ENCODE results near the gene MEGF6. TPM values are rescaled to one million over a fixed set of nuclear protein-coding genes. Genes with fewer than 3 reads are reported as not detected.

The MEGF6 gene
- total and polyA plus RNA-seq, 2 donors (not counting 1 experiment from before 2014, with no cell fraction given), result 43.2 to 77.3 TPM

- ChIA-PET CTCF (no interaction called here), POLR2A (interaction anchor here (0.6 kb wide), 2 partner anchors 136 to 1021 kb away, joined by 3 read pairs; no protein-coding TSS in a partner anchor)
- no peak for TF ChIP-seq EZH2 (IDR thresholded peaks at IDR 0.05; ENCODE audit: borderline replicate concordance, insufficient read depth, low read depth, low read length, poor library complexity, severe bottlenecking)
- TF ChIP-seq, protein P1, sequence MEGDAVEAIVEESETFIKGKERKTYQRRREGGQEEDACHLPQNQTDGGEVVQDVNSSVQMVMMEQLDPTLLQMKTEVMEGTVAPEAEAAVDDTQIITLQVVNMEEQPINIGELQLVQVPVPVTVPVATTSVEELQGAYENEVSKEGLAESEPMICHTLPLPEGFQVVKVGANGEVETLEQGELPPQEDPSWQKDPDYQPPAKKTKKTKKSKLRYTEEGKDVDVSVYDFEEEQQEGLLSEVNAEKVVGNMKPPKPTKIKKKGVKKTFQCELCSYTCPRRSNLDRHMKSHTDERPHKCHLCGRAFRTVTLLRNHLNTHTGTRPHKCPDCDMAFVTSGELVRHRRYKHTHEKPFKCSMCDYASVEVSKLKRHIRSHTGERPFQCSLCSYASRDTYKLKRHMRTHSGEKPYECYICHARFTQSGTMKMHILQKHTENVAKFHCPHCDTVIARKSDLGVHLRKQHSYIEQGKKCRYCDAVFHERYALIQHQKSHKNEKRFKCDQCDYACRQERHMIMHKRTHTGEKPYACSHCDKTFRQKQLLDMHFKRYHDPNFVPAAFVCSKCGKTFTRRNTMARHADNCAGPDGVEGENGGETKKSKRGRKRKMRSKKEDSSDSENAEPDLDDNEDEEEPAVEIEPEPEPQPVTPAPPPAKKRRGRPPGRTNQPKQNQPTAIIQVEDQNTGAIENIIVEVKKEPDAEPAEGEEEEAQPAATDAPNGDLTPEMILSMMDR (IDR thresholded peaks at IDR 0.05), result no peak
- no peaks in the 10 kb centered on the region for H3K27me3 ChIP-seq (replicated peaks in 1 of 4; ENCODE audit: control extremely low read depth in 1 of 4, control insufficient read depth in 3 of 4, insufficient read depth in 4 of 4, low read length in 3 of 4)
- H3K9ac ChIP-seq (ENCODE audit: low read length), result no peak overlapping the region
- no peaks in the 10 kb centered on the region for H3K79me2 ChIP-seq (ENCODE audit: control insufficient read depth, insufficient read depth, low read length)
- H3K9me3 ChIP-seq (ENCODE audit: control extremely low read depth in 1 of 3, control insufficient read depth in 2 of 3, insufficient read depth in 1 of 3, low read length in 2 of 3), result no peaks in the 10 kb centered on the region
- no peak overlapping the region for H3K4me2 ChIP-seq (replicated peaks; ENCODE audit: low read depth, low read length, poor library complexity, severe bottlenecking)
- Mint-ChIP-seq H3K4me1 (peaks cover 2% of the 10 kb centered on the region), H3K4me3 (no peak overlapping the region), H3K27me3 (no peaks in the 10 kb centered on the region), H3K27ac (no peak overlapping the region), H3K9me3 (ENCODE audit: insufficient read depth) (no peaks in the 10 kb centered on the region)
- 73% methylated on average over 14 of the region's 18 CpGs for WGBS (ENCODE audit: insufficient coverage)
- no peaks in the 10 kb centered on the region for H3K36me3 ChIP-seq (replicated peaks in 1 of 2; ENCODE audit: control extremely low read depth in 1 of 2, control insufficient read depth in 1 of 2, extremely low read depth in 1 of 2, insufficient read depth in 2 of 2, low read length in 1 of 2)
- ATAC-seq (ENCODE audit: low read depth) (no peak), DNase-seq (no peak)
- no peaks in the 10 kb centered on the region for H4K20me1 ChIP-seq (ENCODE audit: control insufficient read depth, insufficient read depth, low read length, poor library complexity, severe bottlenecking)
- no peak overlapping the region for H3K27ac ChIP-seq (ENCODE audit: low read length in 2 of 2)
- H3K4me3 ChIP-seq (ENCODE audit: control extremely low read depth in 1 of 5, extremely low read depth in 1 of 5, insufficient read depth in 1 of 5, low read depth in 2 of 5, low read length in 4 of 5), result no peak overlapping the region
- H2AFZ ChIP-seq (ENCODE audit: insufficient read depth, low read depth, low read length, poor library complexity, severe bottlenecking), result no peak overlapping the region
- H3K4me1 ChIP-seq (ENCODE audit: control insufficient read depth in 2 of 2, insufficient read depth in 2 of 2, low read length in 2 of 2), result peaks cover 0 to 6% of the 10 kb centered on the region in 2 donors
- intact Hi-C loops (cut with micrococcal nuclease), result no loop called here
Measured at GRCh38 chr1:3541936-3542335, 69.4 kb downstream of the MEGF6 start.

DNA sequence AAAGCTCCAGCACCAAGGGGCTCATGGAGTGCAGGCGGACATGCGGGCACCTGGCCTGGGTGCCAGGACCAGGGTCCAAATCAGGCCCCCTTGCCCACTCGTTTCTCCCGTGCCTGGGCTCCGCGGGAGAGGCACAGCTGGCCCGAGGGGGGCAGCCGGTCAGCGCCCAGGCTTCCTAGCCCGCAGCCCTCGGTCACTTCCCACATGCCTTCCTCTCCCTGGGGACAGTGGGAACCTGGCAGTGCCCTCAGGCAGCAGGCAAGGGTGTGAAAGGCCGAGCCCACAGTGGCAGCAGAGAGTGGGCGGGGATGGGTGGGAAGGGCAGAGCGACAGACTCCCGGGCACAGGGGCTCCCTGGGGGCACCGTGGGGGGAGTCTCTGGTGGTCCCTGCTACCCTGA lies 69.8 kb downstream of the MEGF6 start:
- no peak overlapping the region for H3K4me3 Mint-ChIP-seq
- no peaks in the 10 kb centered on the region for H3K27me3 Mint-ChIP-seq
- H4K20me1 ChIP-seq (ENCODE audit: control insufficient read depth, insufficient read depth, low read length, poor library complexity, severe bottlenecking), result no peaks in the 10 kb centered on the region
- no peak for TF ChIP-seq EZH2 (IDR thresholded peaks at IDR 0.05; ENCODE audit: borderline replicate concordance, insufficient read depth, low read depth, low read length, poor library complexity, severe bottlenecking)
- TF ChIP-seq, protein P1 (IDR thresholded peaks at IDR 0.05), result no peak
- peaks cover 0 to 6% of the 10 kb centered on the region in 2 donors for H3K4me1 ChIP-seq (ENCODE audit: control insufficient read depth in 2 of 2, insufficient read depth in 2 of 2, low read length in 2 of 2)
- DNase-seq (no peak), ATAC-seq (ENCODE audit: low read depth) (no peak)
- H3K27me3 ChIP-seq (replicated peaks in 1 of 4; ENCODE audit: control extremely low read depth in 1 of 4, control insufficient read depth in 3 of 4, insufficient read depth in 4 of 4, low read length in 3 of 4), result no peaks in the 10 kb centered on the region
- H3K4me1 Mint-ChIP-seq, result peaks cover 2% of the 10 kb centered on the region
- WGBS (ENCODE audit: insufficient coverage), result 80% methylated on average over 16 of the region's 16 CpGs
- H3K9me3 ChIP-seq (ENCODE audit: control extremely low read depth in 1 of 3, control insufficient read depth in 2 of 3, insufficient read depth in 1 of 3, low read length in 2 of 3), result no peaks in the 10 kb centered on the region
- intact Hi-C loops (cut with micrococcal nuclease), result no loop called here
- CTCF ChIA-PET, result no interaction called here
- no peak overlapping the region for H3K9ac ChIP-seq (ENCODE audit: low read length)
- no peaks in the 10 kb centered on the region for H3K79me2 ChIP-seq (ENCODE audit: control insufficient read depth, insufficient read depth, low read length)
- H3K27ac ChIP-seq (ENCODE audit: low read length in 2 of 2), result no peak overlapping the region
- H2AFZ ChIP-seq (ENCODE audit: insufficient read depth, low read depth, low read length, poor library complexity, severe bottlenecking), result no peak overlapping the region
- POLR2A ChIA-PET, result interaction anchor here (0.6 kb wide), 2 partner anchors 136 to 1021 kb away, joined by 3 read pairs; no protein-coding TSS in a partner anchor
- no peak overlapping the region for H3K27ac Mint-ChIP-seq
- H3K4me2 ChIP-seq (replicated peaks; ENCODE audit: low read depth, low read length, poor library complexity, severe bottlenecking), result no peak overlapping the region
- no peaks in the 10 kb centered on the region for H3K36me3 ChIP-seq (replicated peaks in 1 of 2; ENCODE audit: control extremely low read depth in 1 of 2, control insufficient read depth in 1 of 2, extremely low read depth in 1 of 2, insufficient read depth in 2 of 2, low read length in 1 of 2)
- no peaks in the 10 kb centered on the region for H3K9me3 Mint-ChIP-seq (ENCODE audit: insufficient read depth)
- H3K4me3 ChIP-seq (ENCODE audit: control extremely low read depth in 1 of 5, extremely low read depth in 1 of 5, insufficient read depth in 1 of 5, low read depth in 2 of 5, low read length in 4 of 5), result no peak overlapping the region
